ENCODE data around the gene POTEH. TPM values are rescaled to one million over a fixed set of nuclear protein-coding genes. Genes with fewer than 3 reads are reported as not detected.
"Not testable (repeated sequence)": the region's sequence is repeated elsewhere in the genome, so short reads cannot be mapped to it uniquely, and the experiment has no call there.

POTEH gene
- total and polyA plus RNA-seq, 2 of the 4 experiments (the other 2 are of a cell fraction): not detected

- H3K56ac ChIP-seq (ENCODE audit: extremely low read depth, insufficient read depth, low read length); H2AK5ac ChIP-seq (ENCODE audit: low read depth, low read length); H3K18ac ChIP-seq (ENCODE audit: low read depth, low read length); H3K4me2 ChIP-seq (ENCODE audit: low read depth, low read length); in situ Hi-C loops (cut with MboI; ENCODE audit: low sequenced_read_pairs); H2BK15ac ChIP-seq (ENCODE audit: low read depth, low read length); H4K5ac ChIP-seq (ENCODE audit: low read depth, low read length); H2BK120ac ChIP-seq (ENCODE audit: low read depth, low read length); ATAC-seq (ENCODE audit: low read depth); H3K27ac ChIP-seq (ENCODE audit: insufficient read depth, low read length); POLR2A ChIA-PET (ENCODE audit: unreplicated experiment); H3K9me3 ChIP-seq (ENCODE audit: control insufficient read depth, insufficient read depth, low read length); H3K23ac ChIP-seq (ENCODE audit: low read depth, low read length); H3K36me3 ChIP-seq (ENCODE audit: control insufficient read depth, insufficient read depth, low read length); dilution Hi-C loops (cut with HindIII; ENCODE audit: low sequenced_read_pairs, unreplicated experiment); CTCF ChIA-PET; H3K4me1 ChIP-seq (ENCODE audit: control insufficient read depth, insufficient read depth, low read length); H3K79me1 ChIP-seq (ENCODE audit: low read depth in 1 of 2, low read length in 2 of 2); BruUV-seq (replicated peaks); intact Hi-C loops (cut with micrococcal nuclease); H2AK9ac ChIP-seq (replicated peaks; ENCODE audit: low read depth, low read length, poor library complexity); H3K14ac ChIP-seq (replicated peaks; ENCODE audit: low read depth, low read length); H3K27me3 ChIP-seq (ENCODE audit: control insufficient read depth, insufficient read depth, low read length); H3K4me3 ChIP-seq (ENCODE audit: insufficient read depth, low read depth, low read length); H4K91ac ChIP-seq (ENCODE audit: insufficient read depth, low read depth, low read length); H3K9ac ChIP-seq (ENCODE audit: low read depth, low read length); H3K9me1 ChIP-seq (ENCODE audit: insufficient read depth, low read length); H2BK5ac ChIP-seq (ENCODE audit: low read depth, low read length, poor library complexity, severe bottlenecking); DNase-seq; H4K20me1 ChIP-seq (ENCODE audit: insufficient read depth, low read length); H2BK20ac ChIP-seq (ENCODE audit: low read depth, low read length); H2AFZ ChIP-seq (replicated peaks; ENCODE audit: low read length, poor library complexity); H4K8ac ChIP-seq (ENCODE audit: low read depth in 2 of 2, low read length in 2 of 2); H3K4ac ChIP-seq (ENCODE audit: low read depth, low read length): not testable (repeated sequence)
- no CpG with 5 or more reads among the region's 4 CpGs for WGBS, 2 experiments (ENCODE audit: extremely low coverage in 2 of 2, insufficient read length in 1 of 2)
Measured at GRCh38 chr22:15685641-15686040, 4.2 kb upstream of the POTEH start.

- H2BK20ac ChIP-seq (ENCODE audit: low read depth, low read length); H2AK5ac ChIP-seq (ENCODE audit: low read depth, low read length); H4K91ac ChIP-seq (ENCODE audit: insufficient read depth, low read depth, low read length); H3K79me1 ChIP-seq (ENCODE audit: low read depth in 1 of 2, low read length in 2 of 2); H3K4me2 ChIP-seq (ENCODE audit: low read depth, low read length); in situ Hi-C loops (cut with MboI; ENCODE audit: low sequenced_read_pairs); H3K9me1 ChIP-seq (ENCODE audit: insufficient read depth, low read length); H3K4me3 ChIP-seq (ENCODE audit: insufficient read depth, low read depth, low read length); H3K14ac ChIP-seq (replicated peaks; ENCODE audit: low read depth, low read length); H3K4me1 ChIP-seq (ENCODE audit: control insufficient read depth, insufficient read depth, low read length); H2BK5ac ChIP-seq (ENCODE audit: low read depth, low read length, poor library complexity, severe bottlenecking); DNase-seq; dilution Hi-C loops (cut with HindIII; ENCODE audit: low sequenced_read_pairs, unreplicated experiment); H3K18ac ChIP-seq (ENCODE audit: low read depth, low read length); H4K20me1 ChIP-seq (ENCODE audit: insufficient read depth, low read length); H2BK15ac ChIP-seq (ENCODE audit: low read depth, low read length); BruUV-seq (replicated peaks); H3K23ac ChIP-seq (ENCODE audit: low read depth, low read length); CTCF ChIA-PET; H4K8ac ChIP-seq (ENCODE audit: low read depth in 2 of 2, low read length in 2 of 2); H3K4ac ChIP-seq (ENCODE audit: low read depth, low read length); H3K9ac ChIP-seq (ENCODE audit: low read depth, low read length); H2AFZ ChIP-seq (replicated peaks; ENCODE audit: low read length, poor library complexity); H3K27me3 ChIP-seq (ENCODE audit: control insufficient read depth, insufficient read depth, low read length); POLR2A ChIA-PET (ENCODE audit: unreplicated experiment); ATAC-seq (ENCODE audit: low read depth); H2BK120ac ChIP-seq (ENCODE audit: low read depth, low read length); H3K56ac ChIP-seq (ENCODE audit: extremely low read depth, insufficient read depth, low read length); H3K27ac ChIP-seq (ENCODE audit: insufficient read depth, low read length); H4K5ac ChIP-seq (ENCODE audit: low read depth, low read length); H2AK9ac ChIP-seq (replicated peaks; ENCODE audit: low read depth, low read length, poor library complexity); H3K36me3 ChIP-seq (ENCODE audit: control insufficient read depth, insufficient read depth, low read length); intact Hi-C loops (cut with micrococcal nuclease); H3K9me3 ChIP-seq (ENCODE audit: control insufficient read depth, insufficient read depth, low read length): not testable (repeated sequence)
- WGBS, 2 experiments (ENCODE audit: extremely low coverage in 2 of 2, insufficient read length in 1 of 2): no CpG with 5 or more reads among the region's 3 CpGs
Measured at GRCh38 chr22:15687086-15687485, 2.7 kb upstream of the POTEH start.

Measured in IMR-90 (cell line).